HepG2 (cell line): ENCODE results near the gene AMDHD1. TPM values are rescaled to one million over a fixed set of nuclear protein-coding genes. Genes with fewer than 3 reads are reported as not detected.
A peak's percentile ranks its signal among the peaks of the same experiment; 100 is the strongest.

Experiments used
- ATM ChIP-seq: fragments of 450-650 bp; IDR thresholded peaks from 2 replicates; pipeline ENCODE4 v1.7.1; 2017; ENCODE audit warnings: mild to moderate bottlenecking, borderline replicate concordance
- DR1 ChIP-seq: sonication (generic); formaldehyde crosslinking; IDR thresholded peaks from 2 replicates; pipeline ENCODE4 v1.8.0; 2021; ENCODE audit warnings: mild to moderate bottlenecking, missing genetic modification reagents, inconsistent platforms
- HCFC1 ChIP-seq: fragments of 150-350 bp; IDR thresholded peaks from 2 replicates; pipeline ENCODE4 v1.6.1; 2014; ENCODE audit warnings: low read depth, low read length
- HOXD1 ChIP-seq: sonication (generic); formaldehyde crosslinking; IDR thresholded peaks from 2 replicates; pipeline ENCODE4 v1.5.0; 2020; ENCODE audit warnings: missing genetic modification reagents
- KMT2B ChIP-seq: IDR thresholded peaks from 2 replicates; pipeline ENCODE4 v1.6.1; 2016; ENCODE audit warnings: missing genetic modification reagents, missing compliant biosample characterization
- MNT ChIP-seq: fragments of 450-650 bp; IDR thresholded peaks from 2 replicates; pipeline ENCODE4 v1.6.1; 2016
- MXI1 ChIP-seq: IDR thresholded peaks from 3 replicates; pipeline ENCODE4 v1.6.1; 2012; ENCODE audit warnings: low read depth, low read length, inconsistent platforms, borderline replicate concordance
- PHF20 ChIP-seq: sonication (generic); formaldehyde crosslinking; IDR thresholded peaks from 2 replicates; pipeline ENCODE4 v1.5.0; 2020; ENCODE audit warnings: mild to moderate bottlenecking, missing genetic modification reagents
- SP2 ChIP-seq: sonication (generic); formaldehyde crosslinking; IDR thresholded peaks from 2 replicates; pipeline ENCODE4 v1.5.1; 2020; ENCODE audit warnings: mild to moderate bottlenecking, missing genetic modification reagents
- THRA ChIP-seq: sonication (generic); formaldehyde crosslinking; IDR thresholded peaks from 2 replicates; pipeline ENCODE4 v1.4.0; 2020; ENCODE audit warnings: missing genetic modification reagents, borderline replicate concordance
- ZBED4 ChIP-seq: sonication (generic); formaldehyde crosslinking; IDR thresholded peaks from 2 replicates; pipeline ENCODE4 v1.4.0; 2020; ENCODE audit warnings: missing genetic modification reagents, borderline replicate concordance
- ZHX2 ChIP-seq, 2 experiments: sonication (generic) in 1 of 2; formaldehyde crosslinking in 1 of 2; IDR thresholded peaks; 2 replicates each; pipeline versions ENCODE4 v1.6.1 to v1.9.0; 2014 to 2022; ENCODE audit warnings: antibody characterized with exemption in 1 of 2, borderline replicate concordance in 1 of 2, inconsistent platforms in 1 of 2, low read depth in 1 of 2, missing genetic modification reagents in 1 of 2
- ZNF331 ChIP-seq: sonication (generic); formaldehyde crosslinking; IDR thresholded peaks from 2 replicates; pipeline ENCODE4 v1.4.0; 2020; ENCODE audit warnings: missing genetic modification reagents
- ZNF446 ChIP-seq: sonication (generic); formaldehyde crosslinking; IDR thresholded peaks from 2 replicates; pipeline ENCODE4 v1.5.0; 2020; ENCODE audit warnings: mild to moderate bottlenecking, missing genetic modification reagents
- ZNF510 ChIP-seq: sonication (generic); formaldehyde crosslinking; IDR thresholded peaks from 2 replicates; pipeline ENCODE4 v1.4.0; 2020; ENCODE audit warnings: low read depth, mild to moderate bottlenecking, missing genetic modification reagents
- ZNF558 ChIP-seq: sonication (generic); formaldehyde crosslinking; IDR thresholded peaks from 2 replicates; pipeline ENCODE4 v1.9.0; 2022; ENCODE audit warnings: mild to moderate bottlenecking, missing genetic modification reagents, borderline replicate concordance
- ZNF678 ChIP-seq: sonication (generic); formaldehyde crosslinking; IDR thresholded peaks from 2 replicates; pipeline ENCODE4 v1.4.0; 2020; ENCODE audit warnings: mild to moderate bottlenecking, missing genetic modification reagents
- polyA plus RNA-seq, 8 experiments: library from polyadenylated mRNA; depleted of rRNA in 3 of 8; stranded (reverse) in 7 of 8; unstranded in 1 of 8; fragments of >200 nt; fragmentation: Illumina TruSeq in 4 of 8; extraction: Trizol in 4 of 8; gene quantifications; 2 replicates each; pipeline versions ENCODE4 v1.2.1 to v1.2.3, GENCODE V29; 2011 to 2016; ENCODE audit warnings: low read depth in 4 of 8, missing spikeins in 1 of 8, mixed read lengths in 1 of 8; ENCODE audit not compliant: insufficient read depth in 1 of 8
- total RNA-seq, 5 experiments: library from RNA; depleted of rRNA; stranded (reverse); fragments of >200 nt; fragmentation: Illumina TruSeq; extraction: Trizol; gene quantifications; 2 replicates each; pipeline ENCODE4 v1.2.3, GENCODE V29; 2016; ENCODE audit warnings: low read depth in 1 of 5

The AMDHD1 gene
- total and polyA plus RNA-seq, 2 of the 13 experiments (the other 11 are each of a cell fraction or from before 2014, with no cell fraction given), result 6.5 to 29.6 TPM

- TF ChIP-seq ZBED4 (CRISPR knock-in tag) (no peak), ZNF678 (no peak), SP2 (CRISPR knock-in tag) (no peak), ZNF446 (CRISPR knock-in tag) (no peak), ZHX2 (IDR thresholded peaks at IDR 0.05; ENCODE audit: low read depth) (no peak), ZHX2 (CRISPR knock-in tag; IDR thresholded peaks at IDR 0.05; ENCODE audit: borderline replicate concordance) (no peak), ZNF558 (CRISPR knock-in tag) (no peak), DR1 (CRISPR knock-in tag) (no peak), HOXD1 (CRISPR knock-in tag) (peak; percentile 71; the same call in 1 of the 2 replicates), ATM (no peak), ZNF510 (CRISPR knock-in tag) (no peak), KMT2B (CRISPR knock-in tag) (no peak), THRA (peak; percentile 90; the same call in 1 of the 2 replicates), MXI1 (no peak), HCFC1 (no peak), ZNF331 (CRISPR knock-in tag) (peak; percentile 80; the same call in 1 of the 2 replicates), PHF20 (CRISPR knock-in tag) (no peak), MNT (no peak)
These were observed 6.5 kb downstream of the AMDHD1 start (continued) for GRCh38 chr12:95949477-95950206.
